ENCODE results near the gene RAB34. TPM values are rescaled to one million over a fixed set of nuclear protein-coding genes. Genes with fewer than 3 reads are reported as not detected.
"Not testable (repeated sequence)": the region's sequence is repeated elsewhere in the genome, so short reads cannot be mapped to it uniquely, and the experiment has no call there.

RAB34 gene
- total RNA-seq, 4 donors from 2014 or later = 136 to 186 (median 159) TPM

DNA sequence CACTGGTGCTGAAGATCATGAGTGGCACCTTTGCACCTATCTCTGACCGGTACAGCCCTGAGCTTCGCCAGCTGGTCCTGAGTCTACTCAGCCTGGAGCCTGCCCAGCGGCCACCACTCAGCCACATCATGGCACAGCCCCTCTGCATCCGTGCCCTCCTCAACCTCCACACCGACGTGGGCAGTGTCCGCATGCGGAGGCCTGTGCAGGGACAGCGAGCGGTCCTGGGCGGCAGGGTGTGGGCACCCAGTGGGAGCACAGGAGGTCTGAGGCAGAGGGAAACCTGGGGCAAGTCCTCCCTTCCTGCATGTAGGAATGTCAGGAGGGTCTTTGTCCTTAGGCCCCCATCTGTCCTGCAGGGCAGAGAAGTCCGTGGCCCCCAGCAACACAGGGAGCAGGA lies 19.6 kb upstream of the RAB34 start:
- Histone ChIP-seq H3K36me3 (no peaks in the 10 kb centered on the region), H3K4me3 (replicated peaks in 1 of 3) (no peak overlapping the region), H3K9me3 (no peaks in the 10 kb centered on the region), H3K27ac (no peak overlapping the region), H3K4me1 (peaks cover 9 to 10% of the 10 kb centered on the region in 2 donors), H3K27me3 (no peaks in the 10 kb centered on the region)
- no peak for DNase-seq
- 77 to 93% methylated on average over 5 to 12 of the region's 12 CpGs for WGBS, 2 donors
- intact Hi-C loops (cut with DNase I) = no loop called here
- TF ChIP-seq POLR2A (IDR thresholded peaks at IDR 0.05) = no peak
- TF ChIP-seq CTCF (IDR thresholded peaks at IDR 0.05) = no peak

DNA sequence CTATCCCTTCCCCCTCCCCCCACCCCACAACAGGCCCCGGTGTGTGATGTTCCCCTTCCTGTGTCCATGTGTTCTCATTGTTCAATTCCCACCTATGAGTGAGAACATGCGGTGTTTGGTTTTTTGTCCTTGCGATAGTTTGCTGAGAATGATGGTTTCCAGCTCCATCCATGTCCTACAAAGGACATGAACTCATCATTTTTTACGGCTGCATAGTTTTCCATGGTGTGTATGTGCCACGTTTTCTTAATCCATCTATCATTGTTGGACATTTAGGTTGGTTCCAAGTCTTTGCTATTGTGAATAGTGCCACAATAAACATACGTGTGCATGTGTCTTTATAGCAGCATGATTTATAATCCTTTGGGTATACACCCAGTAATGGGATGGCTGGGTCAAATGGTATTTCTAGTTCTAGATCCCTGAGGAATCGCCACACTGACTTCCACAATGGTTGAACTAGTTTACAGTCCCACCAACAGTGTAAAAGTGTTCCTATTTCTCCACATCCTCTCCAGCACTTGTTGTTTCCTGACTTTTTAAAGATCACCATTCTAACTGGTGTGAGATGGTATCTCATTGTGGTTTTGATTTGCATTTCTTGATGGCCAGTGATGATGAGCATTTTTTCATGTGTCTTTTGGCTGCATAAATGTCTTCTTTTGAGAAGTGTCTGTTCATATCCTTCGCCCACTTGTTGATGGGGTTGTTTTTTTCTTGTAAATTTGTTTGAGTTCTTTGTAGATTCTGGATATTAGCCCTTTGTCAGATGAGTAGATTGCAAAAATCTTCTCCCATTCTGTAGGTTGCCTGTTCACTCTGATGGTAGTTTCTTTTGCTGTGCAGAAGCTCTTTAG lies 18.5 kb upstream of the RAB34 start:
- intact Hi-C loops (cut with DNase I); H3K27me3 ChIP-seq; H3K4me3 ChIP-seq (replicated peaks in 1 of 3); H3K4me1 ChIP-seq; H3K9me3 ChIP-seq; H3K36me3 ChIP-seq; H3K27ac ChIP-seq; DNase-seq: not testable (repeated sequence)
- 95 to 97% methylated on average over 7 of the region's 8 CpGs for WGBS, 2 donors

DNA sequence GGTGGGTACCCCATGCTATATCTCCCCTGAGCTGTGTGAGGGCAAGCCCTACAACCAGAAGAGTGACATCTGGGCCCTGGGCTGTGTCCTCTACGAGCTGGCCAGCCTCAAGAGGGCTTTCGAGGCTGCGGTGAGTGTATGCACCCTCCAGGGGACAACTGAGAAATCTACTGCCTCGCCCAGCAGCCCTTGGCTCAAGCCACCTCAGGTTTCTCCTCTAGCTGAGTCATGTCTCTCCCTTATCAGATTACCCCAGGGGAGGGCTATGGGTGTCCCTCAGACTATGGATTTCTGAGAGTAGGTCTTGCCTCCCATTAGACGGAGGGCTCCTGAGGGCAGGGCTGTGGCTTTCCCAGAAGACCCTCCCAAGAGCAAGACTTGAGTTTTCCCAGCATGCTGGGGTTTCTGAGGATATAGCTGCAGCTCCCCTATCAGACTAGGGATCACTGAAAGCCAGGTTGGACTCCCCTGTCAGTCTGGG lies 17.6 kb upstream of the RAB34 start:
- Histone ChIP-seq H3K4me1 (peaks cover 9 to 10% of the 10 kb centered on the region in 2 donors), H3K9me3 (no peaks in the 10 kb centered on the region), H3K27ac (no peak overlapping the region), H3K36me3 (no peaks in the 10 kb centered on the region), H3K27me3 (no peaks in the 10 kb centered on the region), H3K4me3 (replicated peaks in 1 of 3) (no peak overlapping the region)
- 87 to 92% methylated on average over 5 of the region's 5 CpGs for WGBS, 2 donors
- intact Hi-C loops (cut with DNase I) = no loop called here
- no peak for DNase-seq
- TF ChIP-seq POLR2A (IDR thresholded peaks at IDR 0.05) (no peak), CTCF (IDR thresholded peaks at IDR 0.05) (no peak)

GRCh38 chr17:28734712-28735241 lies 17.1 kb upstream of the RAB34 start:
- peaks cover 9 to 10% of the 10 kb centered on the region in 2 donors for H3K4me1 ChIP-seq
- H3K36me3 ChIP-seq = no peaks in the 10 kb centered on the region
- no peak for TF ChIP-seq POLR2A (IDR thresholded peaks at IDR 0.05)
- no peak for TF ChIP-seq CTCF (IDR thresholded peaks at IDR 0.05)
- DNase-seq = no peak
- no peak overlapping the region for H3K27ac ChIP-seq
- no peak overlapping the region for H3K4me3 ChIP-seq (replicated peaks in 1 of 3)
- H3K9me3 ChIP-seq = no peaks in the 10 kb centered on the region
- WGBS, 2 donors = 87 to 91% methylated on average over 7 to 10 of the region's 10 CpGs
- intact Hi-C loops (cut with DNase I) = no loop called here
- no peaks in the 10 kb centered on the region for H3K27me3 ChIP-seq

DNA sequence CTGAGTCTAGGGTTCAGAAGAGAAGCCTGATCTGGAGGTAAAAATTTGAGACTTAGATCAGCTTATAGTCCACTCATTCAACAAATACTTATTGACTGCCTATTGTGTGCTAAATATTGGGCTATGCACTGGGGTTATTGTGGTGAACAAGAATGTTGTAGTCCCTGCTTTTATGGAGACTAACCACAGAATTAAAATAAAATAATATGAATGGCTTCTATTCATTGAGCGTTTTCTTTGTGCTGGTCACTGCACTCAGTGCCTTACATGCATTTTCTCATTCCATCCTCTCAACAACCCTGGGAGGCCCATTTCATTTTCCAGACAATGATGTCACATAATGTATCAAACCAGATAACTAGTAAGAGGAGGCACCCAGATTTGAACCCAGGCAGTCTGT lies 15.7 kb upstream of the RAB34 start:
- no peak overlapping the region for H3K4me3 ChIP-seq (replicated peaks in 1 of 3)
- no peaks in the 10 kb centered on the region for H3K36me3 ChIP-seq
- intact Hi-C loops (cut with DNase I) = no loop called here
- WGBS, 2 donors = 87 to 93% methylated on average over 1 of the region's 1 CpG
- DNase-seq = no peak
- H3K4me1 ChIP-seq = peaks cover 7 to 13% of the 10 kb centered on the region in 2 donors
- no peak for TF ChIP-seq CTCF (IDR thresholded peaks at IDR 0.05)
- H3K27me3 ChIP-seq = no peaks in the 10 kb centered on the region
- H3K27ac ChIP-seq = no peak overlapping the region
- no peaks in the 10 kb centered on the region for H3K9me3 ChIP-seq

Data from thyroid gland (tissue), 4 donors.